ENCODE results near the gene ZNF407.

The ZNF407 gene

DNA sequence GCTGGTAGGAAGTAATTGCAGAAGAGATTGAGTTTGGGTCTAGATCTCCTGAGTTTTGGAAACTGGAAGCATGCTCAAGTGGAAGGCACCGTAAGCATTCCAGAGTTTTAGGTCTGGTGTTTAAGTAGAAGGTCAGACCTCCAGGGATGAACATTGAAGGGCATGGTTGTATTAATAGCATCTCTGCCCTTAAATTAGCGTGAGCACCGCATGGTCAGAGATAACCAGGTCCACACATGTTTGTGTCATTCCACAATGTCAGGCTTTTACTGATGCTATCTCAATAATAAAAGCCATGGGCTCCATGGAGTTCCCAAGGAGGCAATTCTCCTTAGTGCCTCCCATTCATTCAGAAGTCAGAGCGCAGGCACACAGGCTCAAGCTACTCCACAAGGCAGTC, 28.3 kb upstream of the ZNF407 start:
- peaks cover 0 to 5% (median 0%) of the 10 kb centered on the region in 4 experiments for H3K4me1 ChIP-seq (ENCODE audit: control extremely low read depth in 1 of 4, control insufficient read depth in 4 of 4, insufficient read depth in 4 of 4, low read length in 3 of 4)
- H3K4me3 ChIP-seq (ENCODE audit: control insufficient read depth in 1 of 7, extremely low read depth in 1 of 7, insufficient read depth in 4 of 7, low read depth in 2 of 7, low read length in 6 of 7): no peak overlapping the region
- CTCF ChIA-PET: interaction anchor here (2.0 to 2.5 kb wide), 2 partner anchors 18 to 27 kb away, joined by 5 to 10 read pairs; no protein-coding TSS in a partner anchor
- no peak for DNase-seq
- no peak overlapping the region for H3K27ac ChIP-seq (ENCODE audit: insufficient read depth in 1 of 2, low read depth in 1 of 2, low read length in 2 of 2, poor library complexity in 1 of 2, severe bottlenecking in 2 of 2)
- POLR2A ChIA-PET: no interaction called here
- peaks cover 0 to 3% (median 0%) of the 10 kb centered on the region in 5 experiments for H3K9me3 ChIP-seq (ENCODE audit: control extremely low read depth in 1 of 5, control insufficient read depth in 4 of 5, insufficient read depth in 2 of 5, low read depth in 1 of 5, low read length in 4 of 5)
- H3K36me3 ChIP-seq (ENCODE audit: control insufficient read depth in 4 of 4, insufficient read depth in 4 of 4, low read length in 3 of 4): no peaks in the 10 kb centered on the region
- WGBS (ENCODE audit: insufficient coverage): 93% methylated on average over 3 of the region's 4 CpGs
- H3K27me3 ChIP-seq (replicated peaks in 2 of 5; ENCODE audit: control insufficient read depth in 4 of 5, insufficient read depth in 5 of 5, low read length in 4 of 5): peaks cover 0 to 10% (median 0%) of the 10 kb centered on the region in 5 experiments

GRCh38 chr18:74570266-74570665, 27.4 kb upstream of the ZNF407 start:
- H3K4me3 ChIP-seq (ENCODE audit: control insufficient read depth in 1 of 7, extremely low read depth in 1 of 7, insufficient read depth in 4 of 7, low read depth in 2 of 7, low read length in 6 of 7): no peak overlapping the region
- H3K27ac ChIP-seq (ENCODE audit: insufficient read depth in 1 of 2, low read depth in 1 of 2, low read length in 2 of 2, poor library complexity in 1 of 2, severe bottlenecking in 2 of 2): no peak overlapping the region
- peaks cover 0 to 10% (median 0%) of the 10 kb centered on the region in 5 experiments for H3K27me3 ChIP-seq (replicated peaks in 2 of 5; ENCODE audit: control insufficient read depth in 4 of 5, insufficient read depth in 5 of 5, low read length in 4 of 5)
- H3K36me3 ChIP-seq (ENCODE audit: control insufficient read depth in 4 of 4, insufficient read depth in 4 of 4, low read length in 3 of 4): no peaks in the 10 kb centered on the region
- peaks cover 0 to 5% (median 0%) of the 10 kb centered on the region in 4 experiments for H3K4me1 ChIP-seq (ENCODE audit: control extremely low read depth in 1 of 4, control insufficient read depth in 4 of 4, insufficient read depth in 4 of 4, low read length in 3 of 4)
- peaks cover 0 to 3% (median 0%) of the 10 kb centered on the region in 5 experiments for H3K9me3 ChIP-seq (ENCODE audit: control extremely low read depth in 1 of 5, control insufficient read depth in 4 of 5, insufficient read depth in 2 of 5, low read depth in 1 of 5, low read length in 4 of 5)
- POLR2A ChIA-PET: no interaction called here
- CTCF ChIA-PET: interaction anchor here (0.6 to 0.7 kb wide), 2 partner anchors 126 to 396 kb away, joined by 3 read pairs; no protein-coding TSS in a partner anchor
- no peak for DNase-seq
- WGBS (ENCODE audit: insufficient coverage): 100% methylated on average over 4 of the region's 4 CpGs

DNA sequence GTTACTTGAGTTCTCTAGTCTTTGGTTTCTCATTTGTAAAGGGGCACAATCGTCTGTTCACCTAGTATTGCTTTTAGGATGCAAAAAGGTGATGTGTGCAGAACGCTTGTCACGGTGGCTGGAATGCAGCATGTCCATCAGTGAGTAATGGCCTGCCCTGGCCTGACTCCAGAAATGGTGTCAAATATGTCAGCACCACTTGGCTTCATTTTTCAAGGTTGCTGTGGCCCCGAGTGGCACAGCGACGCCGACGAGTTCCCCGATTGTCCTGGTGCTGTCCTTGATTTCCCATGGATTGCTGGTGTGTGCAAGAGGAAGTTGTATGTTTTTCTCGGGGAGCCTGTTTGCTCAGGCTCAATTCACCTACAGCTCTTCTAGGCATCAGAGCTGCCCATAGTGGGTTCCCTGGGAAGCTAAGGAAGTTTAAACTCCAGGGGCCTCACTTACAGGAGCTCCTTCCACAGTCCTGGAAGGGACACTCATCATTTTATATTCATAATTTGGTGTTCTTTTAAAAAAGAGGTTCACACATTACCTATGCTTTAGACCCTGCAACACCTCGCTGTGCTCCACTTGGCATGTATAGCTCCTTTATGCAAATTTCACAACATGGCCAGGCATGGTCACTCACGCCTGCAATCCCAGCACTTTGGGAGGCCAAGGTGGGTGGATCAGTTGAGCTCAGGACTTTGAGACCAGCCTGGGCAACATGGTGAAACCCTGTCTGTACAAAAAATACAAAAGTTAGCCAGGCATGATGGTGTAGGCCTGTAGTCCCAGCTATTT, 25.6 kb upstream of the ZNF407 start:
- Histone ChIP-seq H3K27me3 (replicated peaks in 2 of 5; ENCODE audit: control insufficient read depth in 4 of 5, insufficient read depth in 5 of 5, low read length in 4 of 5) (peaks cover 0 to 10% (median 0%) of the 10 kb centered on the region in 5 experiments), H3K36me3 (ENCODE audit: control insufficient read depth in 4 of 4, insufficient read depth in 4 of 4, low read length in 3 of 4) (no peaks in the 10 kb centered on the region), H3K9me3 (ENCODE audit: control extremely low read depth in 1 of 5, control insufficient read depth in 4 of 5, insufficient read depth in 2 of 5, low read depth in 1 of 5, low read length in 4 of 5) (no peaks in the 10 kb centered on the region), H3K4me1 (ENCODE audit: control extremely low read depth in 1 of 4, control insufficient read depth in 4 of 4, insufficient read depth in 4 of 4, low read length in 3 of 4) (peaks cover 0 to 5% (median 0%) of the 10 kb centered on the region in 4 experiments), H3K27ac (ENCODE audit: insufficient read depth in 1 of 2, low read depth in 1 of 2, low read length in 2 of 2, poor library complexity in 1 of 2, severe bottlenecking in 2 of 2) (no peak overlapping the region), H3K4me3 (ENCODE audit: control insufficient read depth in 1 of 7, extremely low read depth in 1 of 7, insufficient read depth in 4 of 7, low read depth in 2 of 7, low read length in 6 of 7) (no peak overlapping the region)
- CTCF ChIA-PET: interaction anchor here (1.7 kb wide), 1 partner anchor 9 kb away, joined by 5 read pairs; no protein-coding TSS in a partner anchor
- no peak for DNase-seq
- POLR2A ChIA-PET: no interaction called here
- WGBS (ENCODE audit: insufficient coverage): 100% methylated on average over 5 of the region's 12 CpGs

DNA sequence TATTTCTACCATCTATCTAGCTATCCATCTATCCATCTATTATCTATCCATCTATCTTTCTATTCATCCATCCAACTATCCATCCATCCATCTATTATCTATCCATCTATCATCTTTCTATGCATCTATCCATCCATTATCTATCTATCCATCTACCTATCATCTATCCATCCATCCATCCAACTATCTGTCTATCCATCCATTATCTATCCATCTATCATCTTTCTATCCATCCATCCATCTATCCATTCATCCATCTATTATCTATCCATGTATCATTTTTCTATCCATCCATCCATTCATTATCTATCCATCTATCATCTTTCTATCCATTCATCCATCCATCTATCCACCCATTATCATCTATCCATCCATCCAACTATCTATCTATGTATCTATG, 24.6 kb upstream of the ZNF407 start:
- POLR2A ChIA-PET: no interaction called here
- CTCF ChIA-PET: no interaction called here
- peaks cover 0 to 10% (median 0%) of the 10 kb centered on the region in 5 experiments for H3K27me3 ChIP-seq (replicated peaks in 2 of 5; ENCODE audit: control insufficient read depth in 4 of 5, insufficient read depth in 5 of 5, low read length in 4 of 5)
- peaks cover 0 to under 1% (median 0%) of the 10 kb centered on the region in 4 experiments for H3K4me1 ChIP-seq (ENCODE audit: control extremely low read depth in 1 of 4, control insufficient read depth in 4 of 4, insufficient read depth in 4 of 4, low read length in 3 of 4)
- H3K4me3 ChIP-seq (ENCODE audit: control insufficient read depth in 1 of 7, extremely low read depth in 1 of 7, insufficient read depth in 4 of 7, low read depth in 2 of 7, low read length in 6 of 7): no peak overlapping the region
- no peaks in the 10 kb centered on the region for H3K36me3 ChIP-seq (ENCODE audit: control insufficient read depth in 4 of 4, insufficient read depth in 4 of 4, low read length in 3 of 4)
- DNase-seq: no peak
- no peak overlapping the region for H3K27ac ChIP-seq (ENCODE audit: insufficient read depth in 1 of 2, low read depth in 1 of 2, low read length in 2 of 2, poor library complexity in 1 of 2, severe bottlenecking in 2 of 2)
- no peaks in the 10 kb centered on the region for H3K9me3 ChIP-seq (ENCODE audit: control extremely low read depth in 1 of 5, control insufficient read depth in 4 of 5, insufficient read depth in 2 of 5, low read depth in 1 of 5, low read length in 4 of 5)

DNA sequence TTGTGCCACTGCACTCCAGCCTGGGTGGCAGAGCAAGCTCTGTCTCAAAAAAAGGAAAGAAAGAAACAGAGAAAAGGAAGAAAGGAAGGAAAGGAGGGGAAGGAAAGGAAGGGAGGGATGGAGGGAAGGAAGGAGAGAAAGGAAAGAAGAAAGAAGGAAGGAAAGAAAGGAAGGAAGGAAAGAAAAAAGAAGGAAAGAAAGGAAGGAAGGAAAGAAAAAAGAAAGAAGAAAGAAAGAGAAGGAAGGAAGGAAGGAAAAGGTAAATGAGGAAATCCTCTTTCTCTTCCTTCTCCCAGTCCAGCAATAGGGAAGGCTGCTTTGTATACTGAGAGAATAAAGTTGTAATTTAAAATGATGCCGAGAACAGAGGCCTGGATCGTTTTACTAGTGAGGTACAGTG, 22.8 kb upstream of the ZNF407 start:
- no peak for DNase-seq
- H3K36me3 ChIP-seq (ENCODE audit: control insufficient read depth in 4 of 4, insufficient read depth in 4 of 4, low read length in 3 of 4): no peaks in the 10 kb centered on the region
- H3K4me1 ChIP-seq (ENCODE audit: control extremely low read depth in 1 of 4, control insufficient read depth in 4 of 4, insufficient read depth in 4 of 4, low read length in 3 of 4): no peaks in the 10 kb centered on the region
- no peaks in the 10 kb centered on the region for H3K9me3 ChIP-seq (ENCODE audit: control extremely low read depth in 1 of 5, control insufficient read depth in 4 of 5, insufficient read depth in 2 of 5, low read depth in 1 of 5, low read length in 4 of 5)
- peaks cover 0 to 4% (median 0%) of the 10 kb centered on the region in 5 experiments for H3K27me3 ChIP-seq (replicated peaks in 2 of 5; ENCODE audit: control insufficient read depth in 4 of 5, insufficient read depth in 5 of 5, low read length in 4 of 5)
- CTCF ChIA-PET: interaction anchor here (0.6 kb wide), 1 partner anchor 232 kb away, joined by 3 read pairs; no protein-coding TSS in a partner anchor
- POLR2A ChIA-PET: no interaction called here
- no peak overlapping the region for H3K27ac ChIP-seq (ENCODE audit: insufficient read depth in 1 of 2, low read depth in 1 of 2, low read length in 2 of 2, poor library complexity in 1 of 2, severe bottlenecking in 2 of 2)
- no peak overlapping the region for H3K4me3 ChIP-seq (ENCODE audit: control insufficient read depth in 1 of 7, extremely low read depth in 1 of 7, insufficient read depth in 4 of 7, low read depth in 2 of 7, low read length in 6 of 7)
- 89% methylated on average over 2 of the region's 2 CpGs for WGBS (ENCODE audit: insufficient coverage)

DNA sequence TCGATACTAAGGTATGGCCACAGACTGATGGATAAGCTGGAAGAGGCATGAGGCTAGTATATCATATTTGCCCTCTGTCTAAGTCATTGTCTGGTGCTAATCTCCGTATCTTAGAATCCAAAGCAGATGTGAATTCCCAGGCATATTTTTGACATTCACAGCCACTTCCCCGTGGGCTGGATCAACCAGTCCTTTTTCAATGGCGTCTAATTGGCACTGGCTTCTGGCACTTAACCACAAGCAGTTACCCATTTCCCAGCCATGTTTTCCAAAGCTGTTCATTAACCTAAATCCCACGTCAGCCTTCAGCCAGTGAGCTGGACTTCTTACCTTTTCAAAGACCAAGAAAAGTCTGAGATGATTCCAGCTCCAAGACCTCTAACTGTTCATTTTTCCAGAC, 20.7 kb upstream of the ZNF407 start:
- H3K36me3 ChIP-seq (ENCODE audit: control insufficient read depth in 4 of 4, insufficient read depth in 4 of 4, low read length in 3 of 4): no peaks in the 10 kb centered on the region
- H3K4me1 ChIP-seq (ENCODE audit: control extremely low read depth in 1 of 4, control insufficient read depth in 4 of 4, insufficient read depth in 4 of 4, low read length in 3 of 4): no peaks in the 10 kb centered on the region
- H3K27me3 ChIP-seq (replicated peaks in 2 of 5; ENCODE audit: control insufficient read depth in 4 of 5, insufficient read depth in 5 of 5, low read length in 4 of 5): no peaks in the 10 kb centered on the region
- ChIA-PET CTCF (interaction anchor here (1.3 kb wide), 1 partner anchor 10 kb away, joined by 4 read pairs; no protein-coding TSS in a partner anchor), POLR2A (no interaction called here)
- no peaks in the 10 kb centered on the region for H3K9me3 ChIP-seq (ENCODE audit: control extremely low read depth in 1 of 5, control insufficient read depth in 4 of 5, insufficient read depth in 2 of 5, low read depth in 1 of 5, low read length in 4 of 5)
- H3K4me3 ChIP-seq (ENCODE audit: control insufficient read depth in 1 of 7, extremely low read depth in 1 of 7, insufficient read depth in 4 of 7, low read depth in 2 of 7, low read length in 6 of 7): no peak overlapping the region
- no peak for DNase-seq
- no peak overlapping the region for H3K27ac ChIP-seq (ENCODE audit: insufficient read depth in 1 of 2, low read depth in 1 of 2, low read length in 2 of 2, poor library complexity in 1 of 2, severe bottlenecking in 2 of 2)
- WGBS (ENCODE audit: insufficient coverage): 70% methylated on average over 5 of the region's 5 CpGs

DNA sequence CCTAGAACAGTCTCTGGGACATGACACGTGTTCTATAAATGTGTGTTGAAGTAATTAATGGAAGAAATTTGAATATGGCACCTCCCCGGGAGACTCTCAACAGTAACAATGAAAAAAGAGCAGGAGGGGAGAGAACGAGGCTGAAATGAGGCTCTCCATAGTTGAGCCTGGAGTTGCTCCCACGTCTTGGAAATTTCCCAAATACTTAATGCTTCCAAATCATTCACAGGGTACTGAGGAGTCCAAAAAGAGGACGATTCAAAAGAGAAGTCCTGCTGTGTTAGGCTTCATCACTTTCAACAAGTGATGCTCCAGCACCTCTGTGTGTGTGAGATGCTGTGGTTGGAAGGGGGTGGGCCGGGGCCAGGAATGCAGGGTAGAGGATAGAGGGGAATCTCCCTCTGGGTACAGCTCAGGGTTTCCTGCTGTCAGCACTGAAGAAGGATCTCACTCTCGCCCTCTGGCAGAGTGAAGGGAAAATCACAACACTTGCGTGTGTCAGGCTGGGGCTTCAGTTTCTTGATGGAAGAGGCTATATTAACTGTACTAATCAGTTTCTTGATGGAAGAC, 18.1 kb upstream of the ZNF407 start:
- Histone ChIP-seq H3K9me3 (ENCODE audit: control extremely low read depth in 1 of 5, control insufficient read depth in 4 of 5, insufficient read depth in 2 of 5, low read depth in 1 of 5, low read length in 4 of 5) (no peaks in the 10 kb centered on the region), H3K4me3 (ENCODE audit: control insufficient read depth in 1 of 7, extremely low read depth in 1 of 7, insufficient read depth in 4 of 7, low read depth in 2 of 7, low read length in 6 of 7) (no peak overlapping the region), H3K27ac (ENCODE audit: insufficient read depth in 1 of 2, low read depth in 1 of 2, low read length in 2 of 2, poor library complexity in 1 of 2, severe bottlenecking in 2 of 2) (no peak overlapping the region), H3K36me3 (ENCODE audit: control insufficient read depth in 4 of 4, insufficient read depth in 4 of 4, low read length in 3 of 4) (no peaks in the 10 kb centered on the region), H3K4me1 (ENCODE audit: control extremely low read depth in 1 of 4, control insufficient read depth in 4 of 4, insufficient read depth in 4 of 4, low read length in 3 of 4) (no peaks in the 10 kb centered on the region), H3K27me3 (replicated peaks in 2 of 5; ENCODE audit: control insufficient read depth in 4 of 5, insufficient read depth in 5 of 5, low read length in 4 of 5) (peaks cover 0 to 5% (median 0%) of the 10 kb centered on the region in 5 experiments)
- CTCF ChIA-PET: no interaction called here
- POLR2A ChIA-PET: no interaction called here
- no peak for DNase-seq
- WGBS (ENCODE audit: insufficient coverage): 92% methylated on average over 2 of the region's 8 CpGs
